Measurements from ENCODE around the gene NTN1. TPM values are rescaled to one million over a fixed set of nuclear protein-coding genes. Genes with fewer than 3 reads are reported as not detected.

NTN1 gene
- total RNA-seq, 2 donors from 2014 or later = 3.6 to 4.0 TPM

GRCh38 chr17:9053406-9053805, 32.1 kb downstream of the NTN1 start:
- Histone ChIP-seq H3K27me3 (no peaks in the 10 kb centered on the region), H3K4me3 (no peak overlapping the region), H3K9me3 (no peaks in the 10 kb centered on the region), H3K36me3 (replicated peaks in 1 of 2; ENCODE audit: insufficient read depth in 1 of 2, low read depth in 2 of 2) (no peaks in the 10 kb centered on the region), H3K27ac (no peak overlapping the region), H3K4me1 (no peaks in the 10 kb centered on the region)
- DNase-seq (no peak), ATAC-seq (no peak)
- intact Hi-C loops (cut with DNase I) = no loop called here
- WGBS, 2 donors = 69 to 73% methylated on average over 4 of the region's 4 CpGs
- TF ChIP-seq POLR2A (IDR thresholded peaks at IDR 0.05) = no peak
- no peak for TF ChIP-seq CTCF (IDR thresholded peaks at IDR 0.05)

- H3K4me3 ChIP-seq = no peak overlapping the region
- H3K9me3 ChIP-seq = no peaks in the 10 kb centered on the region
- no peaks in the 10 kb centered on the region for H3K36me3 ChIP-seq (replicated peaks in 1 of 2; ENCODE audit: insufficient read depth in 1 of 2, low read depth in 2 of 2)
- DNase-seq = no peak
- intact Hi-C loops (cut with DNase I) = no loop called here
- H3K27ac ChIP-seq = no peak overlapping the region
- no peak for ATAC-seq
- H3K27me3 ChIP-seq = no peaks in the 10 kb centered on the region
- H3K4me1 ChIP-seq = no peaks in the 10 kb centered on the region
- TF ChIP-seq CTCF (IDR thresholded peaks at IDR 0.05) = no peak
- WGBS, 2 donors = 69 to 83% methylated on average over 27 of the region's 27 CpGs
Measured at GRCh38 chr17:9054126-9054975, 33.0 kb downstream of the NTN1 start.

DNA sequence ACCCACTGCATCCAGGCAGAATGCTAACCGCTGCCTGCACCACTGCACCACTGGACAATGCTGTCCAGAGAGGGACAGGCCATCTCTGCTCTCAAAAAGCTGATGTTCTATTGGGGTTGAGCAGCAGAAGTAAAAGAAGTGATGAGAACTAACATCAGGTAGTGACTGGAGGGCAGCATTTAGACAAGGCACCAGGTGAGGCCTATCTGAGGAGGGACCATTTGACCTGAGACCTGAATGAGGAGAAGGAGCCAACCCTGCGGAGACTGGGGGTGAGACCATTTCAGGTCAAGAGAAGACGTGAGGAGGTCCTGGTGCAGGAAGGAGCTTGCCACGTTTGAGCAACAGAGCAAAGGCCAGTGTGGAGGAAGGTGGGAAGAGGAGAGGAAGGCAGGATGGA, 34.0 kb downstream of the NTN1 start:
- Histone ChIP-seq H3K36me3 (replicated peaks in 1 of 2; ENCODE audit: insufficient read depth in 1 of 2, low read depth in 2 of 2) (no peaks in the 10 kb centered on the region), H3K4me1 (no peaks in the 10 kb centered on the region), H3K27ac (no peak overlapping the region), H3K27me3 (no peaks in the 10 kb centered on the region), H3K9me3 (no peaks in the 10 kb centered on the region), H3K4me3 (no peak overlapping the region)
- intact Hi-C loops (cut with DNase I) = no loop called here
- ATAC-seq (no peak), DNase-seq (no peak)
- 87 to 91% methylated on average over 4 of the region's 4 CpGs for WGBS, 2 donors
- TF ChIP-seq CTCF (IDR thresholded peaks at IDR 0.05) = no peak
- no peak for TF ChIP-seq POLR2A (IDR thresholded peaks at IDR 0.05)

GRCh38 chr17:9056566-9056965, 35.3 kb downstream of the NTN1 start:
- TF ChIP-seq POLR2A (IDR thresholded peaks at IDR 0.05) = no peak
- Histone ChIP-seq H3K4me1 (peaks cover 6% of the 10 kb centered on the region), H3K4me3 (no peak overlapping the region), H3K27ac (no peak overlapping the region), H3K36me3 (replicated peaks in 1 of 2; ENCODE audit: insufficient read depth in 1 of 2, low read depth in 2 of 2) (no peaks in the 10 kb centered on the region), H3K9me3 (no peaks in the 10 kb centered on the region), H3K27me3 (no peaks in the 10 kb centered on the region)
- intact Hi-C loops (cut with DNase I) = no loop called here
- 63 to 65% methylated on average over 12 of the region's 12 CpGs for WGBS, 2 donors
- DNase-seq = no peak
- ATAC-seq = no peak

DNA sequence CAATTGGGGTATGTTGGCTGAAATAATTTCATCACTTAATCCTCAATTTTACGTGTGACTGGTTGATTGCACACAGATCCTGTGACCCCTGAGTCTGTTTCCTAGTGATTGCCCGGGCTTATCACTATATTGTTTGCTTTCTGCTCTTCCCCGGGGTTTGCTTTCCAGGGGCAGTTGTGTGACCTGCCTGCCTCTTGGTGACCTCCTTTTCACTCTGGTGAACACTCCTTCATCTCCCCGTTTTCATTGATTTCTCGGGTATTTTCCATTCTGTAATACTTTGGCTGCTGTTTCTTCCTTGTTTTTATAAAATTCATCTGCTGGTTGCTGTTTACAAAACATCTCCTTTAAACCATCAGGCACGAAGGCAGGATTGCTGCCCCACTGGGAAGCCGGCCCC, 36.0 kb downstream of the NTN1 start:
- H3K27ac ChIP-seq = peak overlapping the region in 1 of 4 donors; percentile 1
- intact Hi-C loops (cut with DNase I) = no loop called here
- H3K4me1 ChIP-seq = peaks cover 6% of the 10 kb centered on the region
- H3K36me3 ChIP-seq (replicated peaks in 1 of 2; ENCODE audit: insufficient read depth in 1 of 2, low read depth in 2 of 2) = no peaks in the 10 kb centered on the region
- 14 to 17% methylated on average over 7 of the region's 7 CpGs for WGBS, 2 donors
- ATAC-seq = no peak
- no peaks in the 10 kb centered on the region for H3K27me3 ChIP-seq
- peak in 1 of 4 donors; percentile 9 for DNase-seq
- TF ChIP-seq CTCF (IDR thresholded peaks at IDR 0.05) = no peak
- TF ChIP-seq POLR2A (IDR thresholded peaks at IDR 0.05) = no peak
- no peak overlapping the region for H3K4me3 ChIP-seq
- H3K9me3 ChIP-seq = no peaks in the 10 kb centered on the region
